ENCODE data around the gene SPTLC2.
"Not testable (repeated sequence)": the region's sequence is repeated elsewhere in the genome, so short reads cannot be mapped to it uniquely, and the experiment has no call there.

SPTLC2 gene

GRCh38 chr14:77641534-77642341 is 25.3 kb upstream of the SPTLC2 start:
- H3K27me3 Mint-ChIP-seq (ENCODE audit: low read depth), result no peaks in the 10 kb centered on the region
- peak overlapping the region; percentile 89 for H3K27ac Mint-ChIP-seq
- peaks cover 1% of the 10 kb centered on the region for H3K36me3 Mint-ChIP-seq (ENCODE audit: low read depth)
- peak; percentile 59 for DNase-seq (ENCODE audit: low spot score)
- H3K9me3 Mint-ChIP-seq, result peaks cover 10% of the 10 kb centered on the region
- H3K4me1 Mint-ChIP-seq (ENCODE audit: low read depth), result peaks cover 14% of the 10 kb centered on the region
- H3K4me3 Mint-ChIP-seq, result peak overlapping the region; percentile 82

- peaks cover 14% of the 10 kb centered on the region for H3K4me1 Mint-ChIP-seq (ENCODE audit: low read depth)
- DNase-seq (ENCODE audit: low spot score), result no peak
- H3K9me3 Mint-ChIP-seq, result peaks cover 7% of the 10 kb centered on the region
- no peaks in the 10 kb centered on the region for H3K27me3 Mint-ChIP-seq (ENCODE audit: low read depth)
- H3K4me3 Mint-ChIP-seq, result peak overlapping the region; percentile 82
- peaks cover 1% of the 10 kb centered on the region for H3K36me3 Mint-ChIP-seq (ENCODE audit: low read depth)
- H3K27ac Mint-ChIP-seq, result peak overlapping the region; percentile 89
Observed at GRCh38 chr14:77640756-77641533, 24.5 kb upstream of the SPTLC2 start.

- no peak overlapping the region for H3K4me3 Mint-ChIP-seq
- peaks cover 18% of the 10 kb centered on the region for H3K9me3 Mint-ChIP-seq
- peaks cover 1% of the 10 kb centered on the region for H3K36me3 Mint-ChIP-seq (ENCODE audit: low read depth)
- no peaks in the 10 kb centered on the region for H3K27me3 Mint-ChIP-seq (ENCODE audit: low read depth)
- peaks cover 14% of the 10 kb centered on the region for H3K4me1 Mint-ChIP-seq (ENCODE audit: low read depth)
- DNase-seq (ENCODE audit: low spot score), result no peak
- H3K27ac Mint-ChIP-seq, result no peak overlapping the region
Observed at GRCh38 chr14:77638771-77639171, 22.3 kb upstream of the SPTLC2 start.

GRCh38 chr14:77635869-77636268 is 19.4 kb upstream of the SPTLC2 start:
- DNase-seq (ENCODE audit: low spot score), result not testable (repeated sequence)

GRCh38 chr14:77635466-77635865 is 19.0 kb upstream of the SPTLC2 start:
- H3K9me3 Mint-ChIP-seq, result peaks cover 28% of the 10 kb centered on the region

More at GRCh38 chr14:77635869-77636268, 19.4 kb upstream of the SPTLC2 start:
- H3K4me3 Mint-ChIP-seq; H3K27me3 Mint-ChIP-seq (ENCODE audit: low read depth); H3K27ac Mint-ChIP-seq; H3K4me1 Mint-ChIP-seq (ENCODE audit: low read depth); H3K36me3 Mint-ChIP-seq (ENCODE audit: low read depth): not testable (repeated sequence)
- peaks cover 28% of the 10 kb centered on the region for H3K9me3 Mint-ChIP-seq

GRCh38 chr14:77630111-77630510 is 13.7 kb upstream of the SPTLC2 start:
- peaks cover 3% of the 10 kb centered on the region for H3K4me1 Mint-ChIP-seq (ENCODE audit: low read depth)
- H3K36me3 Mint-ChIP-seq (ENCODE audit: low read depth), result no peaks in the 10 kb centered on the region
- no peaks in the 10 kb centered on the region for H3K27me3 Mint-ChIP-seq (ENCODE audit: low read depth)
- no peak overlapping the region for H3K27ac Mint-ChIP-seq
- H3K4me3 Mint-ChIP-seq, result no peak overlapping the region
- H3K9me3 Mint-ChIP-seq, result peaks cover 24% of the 10 kb centered on the region
- no peak for DNase-seq (ENCODE audit: low spot score)

More at GRCh38 chr14:77635466-77635865, 19.0 kb upstream of the SPTLC2 start:
- H3K4me1 Mint-ChIP-seq (ENCODE audit: low read depth); H3K36me3 Mint-ChIP-seq (ENCODE audit: low read depth); H3K4me3 Mint-ChIP-seq; DNase-seq (ENCODE audit: low spot score); H3K27me3 Mint-ChIP-seq (ENCODE audit: low read depth); H3K27ac Mint-ChIP-seq: not testable (repeated sequence)

GRCh38 chr14:77625360-77625759 is 8.9 kb upstream of the SPTLC2 start:
- no peak for DNase-seq (ENCODE audit: low spot score)
- Mint-ChIP-seq H3K27ac (no peak overlapping the region), H3K9me3 (peaks cover 5% of the 10 kb centered on the region), H3K4me1 (ENCODE audit: low read depth) (peaks cover 3% of the 10 kb centered on the region), H3K36me3 (ENCODE audit: low read depth) (no peaks in the 10 kb centered on the region), H3K4me3 (no peak overlapping the region), H3K27me3 (ENCODE audit: low read depth) (no peaks in the 10 kb centered on the region)

- peaks cover under 1% of the 10 kb centered on the region for H3K27me3 Mint-ChIP-seq (ENCODE audit: low read depth)
- H3K9me3 Mint-ChIP-seq, result no peaks in the 10 kb centered on the region
- peaks cover 3% of the 10 kb centered on the region for H3K4me1 Mint-ChIP-seq (ENCODE audit: low read depth)
- no peaks in the 10 kb centered on the region for H3K36me3 Mint-ChIP-seq (ENCODE audit: low read depth)
- DNase-seq (ENCODE audit: low spot score), result no peak
- no peak overlapping the region for H3K4me3 Mint-ChIP-seq
- no peak overlapping the region for H3K27ac Mint-ChIP-seq
Observed at GRCh38 chr14:77623201-77623600, 6.8 kb upstream of the SPTLC2 start.

GRCh38 chr14:77622366-77622961 is 6.0 kb upstream of the SPTLC2 start:
- peaks cover 5% of the 10 kb centered on the region for H3K4me1 Mint-ChIP-seq (ENCODE audit: low read depth)
- H3K4me3 Mint-ChIP-seq, result no peak overlapping the region
- no peaks in the 10 kb centered on the region for H3K9me3 Mint-ChIP-seq
- peaks cover 3% of the 10 kb centered on the region for H3K27me3 Mint-ChIP-seq (ENCODE audit: low read depth)
- no peaks in the 10 kb centered on the region for H3K36me3 Mint-ChIP-seq (ENCODE audit: low read depth)
- no peak for DNase-seq (ENCODE audit: low spot score)
- H3K27ac Mint-ChIP-seq, result no peak overlapping the region

- H3K9me3 Mint-ChIP-seq, result no peaks in the 10 kb centered on the region
Observed at GRCh38 chr14:77620222-77620870, 3.9 kb upstream of the SPTLC2 start.

GRCh38 chr14:77618381-77618970 is 2.0 kb upstream of the SPTLC2 start:
- no peaks in the 10 kb centered on the region for H3K9me3 Mint-ChIP-seq
- H3K27ac Mint-ChIP-seq, result no peak overlapping the region
- H3K36me3 Mint-ChIP-seq (ENCODE audit: low read depth), result peaks cover 16% of the 10 kb centered on the region
- DNase-seq (ENCODE audit: low spot score), result no peak
- H3K4me3 Mint-ChIP-seq, result no peak overlapping the region
- peaks cover 3% of the 10 kb centered on the region for H3K27me3 Mint-ChIP-seq (ENCODE audit: low read depth)
- H3K4me1 Mint-ChIP-seq (ENCODE audit: low read depth), result peaks cover 22% of the 10 kb centered on the region

More at GRCh38 chr14:77620222-77620870, 3.9 kb upstream of the SPTLC2 start:
- DNase-seq (ENCODE audit: low spot score), result no peak
- Mint-ChIP-seq H3K36me3 (ENCODE audit: low read depth) (peaks cover 3% of the 10 kb centered on the region), H3K27ac (no peak overlapping the region), H3K27me3 (ENCODE audit: low read depth) (peaks cover 3% of the 10 kb centered on the region), H3K4me3 (no peak overlapping the region), H3K4me1 (ENCODE audit: low read depth) (peaks cover 11% of the 10 kb centered on the region)

GRCh38 chr14:77616133-77616453 is 344 bp downstream of the SPTLC2 start:
- no peak for DNase-seq (ENCODE audit: low spot score)
- Mint-ChIP-seq H3K4me3 (peak overlapping the region; percentile 89), H3K36me3 (ENCODE audit: low read depth) (peaks cover 28% of the 10 kb centered on the region)

GRCh38 chr14:77615361-77616132 is 890 bp downstream of the SPTLC2 start:
- no peak for DNase-seq (ENCODE audit: low spot score)
- Mint-ChIP-seq H3K4me3 (peak overlapping the region; percentile 89), H3K27ac (peak overlapping the region; percentile 85), H3K36me3 (ENCODE audit: low read depth) (peaks cover 28% of the 10 kb centered on the region), H3K4me1 (ENCODE audit: low read depth) (peaks cover 34% of the 10 kb centered on the region), H3K27me3 (ENCODE audit: low read depth) (peaks cover 3% of the 10 kb centered on the region), H3K9me3 (no peaks in the 10 kb centered on the region)

More at GRCh38 chr14:77616133-77616453, 344 bp downstream of the SPTLC2 start:
- Mint-ChIP-seq H3K4me1 (ENCODE audit: low read depth) (peaks cover 33% of the 10 kb centered on the region), H3K9me3 (no peaks in the 10 kb centered on the region), H3K27me3 (ENCODE audit: low read depth) (peaks cover 3% of the 10 kb centered on the region), H3K27ac (peak overlapping the region; percentile 85)
